Measurements from ENCODE around the gene FEM1C. TPM values are rescaled to one million over a fixed set of nuclear protein-coding genes. Genes with fewer than 3 reads are reported as not detected.

FEM1C gene
- total and polyA plus RNA-seq, 2 experiments from 2014 or later: 4.7 to 21.6 TPM

- TF ChIP-seq ZNF462 (CRISPR knock-in tag; IDR thresholded peaks at IDR 0.05): no peak
- no peak for TF ChIP-seq CTCF (conservative IDR thresholded peaks at IDR 0.05; ENCODE audit: low read depth in 2 of 2)
- TF ChIP-seq EZH2 (IDR thresholded peaks at IDR 0.05; ENCODE audit: low read depth, unreplicated experiment): no peak
- TF ChIP-seq ZNF114 (CRISPR knock-in tag; IDR thresholded peaks at IDR 0.05): no peak
- TF ChIP-seq STAT1 (IDR thresholded peaks at IDR 0.05; ENCODE audit: unreplicated experiment): no peak
- no peak for TF ChIP-seq EZH2phosphoT487 (IDR thresholded peaks at IDR 0.05; ENCODE audit: unreplicated experiment)
- TF ChIP-seq ZNF331 (CRISPR knock-in tag; IDR thresholded peaks at IDR 0.05; ENCODE audit: low read depth): no peak
These were observed 32.9 kb downstream of the FEM1C start (continued) for GRCh38 chr5:115511632-115512031.

- Histone ChIP-seq H3F3A (replicated peaks; ENCODE audit: low read depth) (no peaks in the 10 kb centered on the region), H3K4me3 (no peak overlapping the region), H3K9me2 (ENCODE audit: insufficient read depth) (peaks cover 4% of the 10 kb centered on the region; the same call in 1 of the 2 replicates), H3K4me1 (ENCODE audit: insufficient read depth) (no peaks in the 10 kb centered on the region), H2AFZ (no peak overlapping the region), H3K79me2 (replicated peaks; ENCODE audit: insufficient read depth) (no peaks in the 10 kb centered on the region), H3K4me2 (no peak overlapping the region), H4K20me1 (replicated peaks; ENCODE audit: insufficient read depth) (no peaks in the 10 kb centered on the region), H3K27ac (ENCODE audit: low read depth) (no peak overlapping the region), H3K27me3 (ENCODE audit: insufficient read depth) (no peaks in the 10 kb centered on the region), H3K36me3 (ENCODE audit: insufficient read depth) (no peaks in the 10 kb centered on the region)
- H3K27me3 Mint-ChIP-seq (ENCODE audit: insufficient read depth, low read depth, poor library complexity): peaks cover 2% of the 10 kb centered on the region
- ATAC-seq: no peak
- no peak overlapping the region for H3K4me3 Mint-ChIP-seq
- H3K4me1 Mint-ChIP-seq: no peaks in the 10 kb centered on the region
- no peaks in the 10 kb centered on the region for H3K36me3 Mint-ChIP-seq (ENCODE audit: low read depth)
- no peak overlapping the region for H3K27ac Mint-ChIP-seq
- H3K9me3 Mint-ChIP-seq: no peaks in the 10 kb centered on the region
- DNase-seq (ENCODE audit: low spot score): no peak
- TF ChIP-seq ETS1 (IDR thresholded peaks at IDR 0.05): no peak
These were observed 34.4 kb downstream of the FEM1C start for GRCh38 chr5:115510145-115510645.

Measured in GM23338 (cell line).